H9 (cell line): Measurements from ENCODE around the gene POLR2J. TPM values are rescaled to one million over a fixed set of nuclear protein-coding genes. Genes with fewer than 3 reads are reported as not detected.

Experiments used
- DNase-seq: peaks from one replicate; pipeline ENCODE4 v3.0.0-alpha.2; 2017
- H2AFZ ChIP-seq: one replicate; pipeline ENCODE4 v1.6.1; 2013; ENCODE audit warnings: mild to moderate bottlenecking, low read length, control low read depth, moderate library complexity
- H2AK5ac ChIP-seq: 2 replicates; pipeline ENCODE4 v1.6.1; 2013; ENCODE audit warnings: low read length, control low read depth, mixed read lengths; ENCODE audit not compliant: insufficient read length
- H2BK120ac ChIP-seq: one replicate; pipeline ENCODE4 v1.6.1; 2013; ENCODE audit warnings: low read depth, mild to moderate bottlenecking, low read length, control low read depth, inconsistent platforms; ENCODE audit not compliant: poor library complexity, severe bottlenecking
- H2BK12ac ChIP-seq: 2 replicates; pipeline ENCODE4 v1.6.1; 2013; ENCODE audit warnings: low read length, control low read depth, mixed read lengths, low read depth; ENCODE audit not compliant: insufficient read length
- H2BK15ac ChIP-seq: 2 replicates; pipeline ENCODE4 v1.6.1; 2013; ENCODE audit warnings: low read depth, low read length, control low read depth
- H2BK20ac ChIP-seq: one replicate; pipeline ENCODE4 v1.6.1; 2013; ENCODE audit warnings: low read depth, mild to moderate bottlenecking, low read length, control low read depth, inconsistent platforms; ENCODE audit not compliant: poor library complexity, severe bottlenecking
- H2BK5ac ChIP-seq: 2 replicates; pipeline ENCODE4 v1.6.1; 2013; ENCODE audit warnings: low read length, control low read depth, mixed read lengths; ENCODE audit not compliant: insufficient read length
- H3K14ac ChIP-seq: 2 replicates; pipeline ENCODE4 v1.6.1; 2013; ENCODE audit warnings: low read length, control low read depth; ENCODE audit not compliant: insufficient read depth
- H3K18ac ChIP-seq: 2 replicates; pipeline ENCODE4 v1.6.1; 2013; ENCODE audit warnings: low read depth, mild to moderate bottlenecking, mixed read lengths, low read length, control low read depth; ENCODE audit not compliant: insufficient read length
- H3K23ac ChIP-seq: 2 replicates; pipeline ENCODE4 v1.6.1; 2013; ENCODE audit warnings: low read length, control low read depth, mixed read lengths, low read depth; ENCODE audit not compliant: insufficient read length
- H3K23me2 ChIP-seq: 2 replicates; pipeline ENCODE4 v1.6.1; 2013; ENCODE audit warnings: low read depth, mild to moderate bottlenecking, mixed read lengths, low read length, control low read depth; ENCODE audit not compliant: insufficient read length, poor library complexity, severe bottlenecking
- H3K27ac ChIP-seq: 2 replicates; pipeline ENCODE4 v1.5.1; 2013; ENCODE audit warnings: low read length, control low read depth, mixed read lengths, low read depth; ENCODE audit not compliant: insufficient read length
- H3K27me3 ChIP-seq: 2 replicates; pipeline ENCODE4 v1.6.1; 2013; ENCODE audit warnings: low read length, control low read depth, inconsistent platforms; ENCODE audit not compliant: insufficient read depth
- H3K4ac ChIP-seq: 2 replicates; pipeline ENCODE4 v1.6.1; 2013; ENCODE audit warnings: low read depth, mild to moderate bottlenecking, control low read depth, inconsistent platforms, low read length, moderate library complexity
- H3K4me1 ChIP-seq: 2 replicates; pipeline ENCODE4 v1.6.1; 2013; ENCODE audit warnings: low read length, control low read depth, inconsistent platforms; ENCODE audit not compliant: insufficient read depth
- H3K4me2 ChIP-seq: 2 replicates; pipeline ENCODE4 v1.6.1; 2013; ENCODE audit warnings: low read length, control low read depth, mixed read lengths; ENCODE audit not compliant: insufficient read length, insufficient read depth
- H3K56ac ChIP-seq: 2 replicates; pipeline ENCODE4 v1.6.1; 2013; ENCODE audit warnings: low read depth, mild to moderate bottlenecking, mixed read lengths, low read length, control low read depth; ENCODE audit not compliant: insufficient read length
- H3K79me1 ChIP-seq: 2 replicates; pipeline ENCODE4 v1.6.1; 2013; ENCODE audit warnings: low read depth, mild to moderate bottlenecking, moderate library complexity, low read length, control low read depth, inconsistent platforms; ENCODE audit not compliant: insufficient read depth, poor library complexity, severe bottlenecking
- H3K79me2 ChIP-seq: 2 replicates; pipeline ENCODE4 v1.6.1; 2013; ENCODE audit warnings: low read length, control low read depth, inconsistent platforms; ENCODE audit not compliant: insufficient read depth
- H3K9ac ChIP-seq: 2 replicates; pipeline ENCODE4 v1.6.1; 2013; ENCODE audit warnings: low read length, control low read depth, mixed read lengths; ENCODE audit not compliant: insufficient read length; ENCODE audit errors: extremely low read depth
- H3K9me3 ChIP-seq: one replicate; pipeline ENCODE4 v1.6.1; 2013; ENCODE audit warnings: low read depth, low read length, inconsistent platforms; ENCODE audit not compliant: control insufficient read depth
- H3T11ph ChIP-seq: one replicate; pipeline ENCODE4 v1.6.1; 2013; ENCODE audit warnings: mild to moderate bottlenecking, low read length, control low read depth, inconsistent platforms
- H4K20me1 ChIP-seq: one replicate; pipeline ENCODE4 v1.6.1; 2013; ENCODE audit not compliant: control insufficient read depth, insufficient read length, insufficient read depth
- H4K5ac ChIP-seq: 2 replicates; pipeline ENCODE4 v1.6.1; 2013; ENCODE audit warnings: low read depth, mild to moderate bottlenecking, mixed read lengths, low read length, control low read depth; ENCODE audit not compliant: insufficient read length
- H4K8ac ChIP-seq: replicated peaks from 2 replicates; pipeline ENCODE4 v1.6.1; 2013; ENCODE audit warnings: low read length, control low read depth, mixed read lengths, low read depth; ENCODE audit not compliant: insufficient read length
- H4K91ac ChIP-seq: 2 replicates; pipeline ENCODE4 v1.6.1; 2013; ENCODE audit warnings: low read depth, mild to moderate bottlenecking, moderate library complexity, mixed read lengths, low read length, control low read depth; ENCODE audit not compliant: insufficient read length
- H3K27ac Mint-ChIP-seq, 3 experiments: 2 replicates in 2 of 3; 3 replicates in 1 of 3; pipeline ENCODE4 v1.8.0; 2020 to 2021; ENCODE audit warnings: mixed read lengths in 3 of 3, mild to moderate bottlenecking in 1 of 3, moderate library complexity in 1 of 3
- H3K27me3 Mint-ChIP-seq: 2 replicates; pipeline ENCODE4 v1.8.0; 2021; ENCODE audit warnings: low read depth, mild to moderate bottlenecking, moderate library complexity, mixed read lengths
- H3K36me3 Mint-ChIP-seq, 3 experiments: 2 replicates in 2 of 3; 3 replicates in 1 of 3; pipeline ENCODE4 v1.8.0; 2020 to 2021; ENCODE audit warnings: low read depth in 3 of 3, mixed read lengths in 3 of 3; ENCODE audit not compliant: insufficient read depth in 1 of 3
- H3K4me1 Mint-ChIP-seq, 2 experiments: 2 replicates each; pipeline ENCODE4 v1.8.0; 2020; ENCODE audit warnings: mixed read lengths in 2 of 2
- H3K4me3 Mint-ChIP-seq, 2 experiments: 2 replicates in 1 of 2; 3 replicates in 1 of 2; pipeline ENCODE4 v1.8.0; 2020 to 2021; ENCODE audit warnings: mild to moderate bottlenecking in 2 of 2, mixed read lengths in 2 of 2, moderate library complexity in 1 of 2
- H3K9me3 Mint-ChIP-seq, 2 experiments: 2 replicates in 1 of 2; 3 replicates in 1 of 2; pipeline ENCODE4 v1.8.0; 2020; ENCODE audit warnings: mild to moderate bottlenecking in 2 of 2, mixed read lengths in 2 of 2, moderate library complexity in 1 of 2
- CTCF ChIP-seq: fragments of 200-600 bp; sonication (generic); conservative IDR thresholded peaks from 3 replicates; pipeline ENCODE4 v1.8.0; 2021; ENCODE audit warnings: antibody characterized with exemption, mild to moderate bottlenecking
- WGBS: extraction: QIAGEN DNeasy Blood & Tissue Kit; methylation state at CpG from one replicate; pipeline ENCODE4 v1.1.7; 2013; ENCODE audit warnings: missing lambda C conversion rate, low lambda C conversion rate, mixed read lengths; ENCODE audit not compliant: insufficient read length; ENCODE audit errors: extremely low coverage; 5-methylcytosine and 5-hydroxymethylcytosine counted together
- total RNA-seq: library from RNA; stranded (reverse); gene quantifications from 2 replicates; pipeline ENCODE4 v1.2.1, GENCODE V29; 2021

POLR2J gene
- total RNA-seq, 1 experiment from 2014 or later: 58.5 TPM

- Mint-ChIP-seq H3K27ac (no peak overlapping the region), H3K36me3 (peaks cover 12 to 28% (median 23%) of the 10 kb centered on the region in 3 experiments; a peak in 6 of 7 replicates), H3K4me3 (peak overlapping the region; percentile 96 to 98), H3K27me3 (peaks cover 2% of the 10 kb centered on the region; the same call in 1 of the 2 replicates), H3K9me3 (no peaks in the 10 kb centered on the region), H3K4me1 (peaks cover 11 to 13% of the 10 kb centered on the region in 2 experiments; a peak in 3 of 4 replicates)
- no peak overlapping the region for H3K4me2 ChIP-seq
- H4K5ac ChIP-seq: no peak overlapping the region
- DNase-seq: no peak
- H2AK5ac ChIP-seq: no peak overlapping the region
- no peak overlapping the region for H3K27ac ChIP-seq
- H4K20me1 ChIP-seq: no peaks in the 10 kb centered on the region
- H3T11ph ChIP-seq: no peak overlapping the region
- peaks cover 6% of the 10 kb centered on the region for H3K23me2 ChIP-seq
- no peak overlapping the region for H3K14ac ChIP-seq
- no peak overlapping the region for H2BK12ac ChIP-seq
- H4K91ac ChIP-seq: no peak overlapping the region
- no peaks in the 10 kb centered on the region for H3K79me2 ChIP-seq
- no peak overlapping the region for H4K8ac ChIP-seq
- H3K4me1 ChIP-seq: no peaks in the 10 kb centered on the region
- WGBS: no CpG with 5 or more reads among the region's 7 CpGs
- no peak overlapping the region for H3K4ac ChIP-seq
- H3K23ac ChIP-seq: no peak overlapping the region
- no peak for TF ChIP-seq CTCF
- no peaks in the 10 kb centered on the region for H3K27me3 ChIP-seq
- H2BK15ac ChIP-seq: no peak overlapping the region
- H3K56ac ChIP-seq: no peak overlapping the region
- no peak overlapping the region for H2BK5ac ChIP-seq
- no peak overlapping the region for H3K18ac ChIP-seq
- no peak overlapping the region for H2BK120ac ChIP-seq
- no peak overlapping the region for H2AFZ ChIP-seq
- no peak overlapping the region for H3K9ac ChIP-seq
- no peak overlapping the region for H2BK20ac ChIP-seq
- peaks cover 2% of the 10 kb centered on the region for H3K79me1 ChIP-seq
- no peaks in the 10 kb centered on the region for H3K9me3 ChIP-seq
Observed at GRCh38 chr7:102466097-102466496, 12.6 kb downstream of the POLR2J start.
